GM12878 (cell line): Measurements from ENCODE around the gene CREB5.

Experiments
- CTCF ChIP-seq, 3 experiments: IDR thresholded peaks in 2 of 3; conservative IDR thresholded peaks in 1 of 3; 2 replicates each; pipeline ENCODE4 v1.5.1; 2011; ENCODE audit warnings: low read depth in 3 of 3, low read length in 3 of 3, mild to moderate bottlenecking in 3 of 3, control low read depth in 2 of 3, moderate library complexity in 2 of 3, inconsistent platforms in 1 of 3, mixed read lengths in 1 of 3; ENCODE audit not compliant: control insufficient read depth in 2 of 3, insufficient read depth in 1 of 3; ENCODE audit errors: extremely low read depth in 1 of 3
- ELK1 ChIP-seq: IDR thresholded peaks from 2 replicates; pipeline ENCODE4 v1.6.1; 2012; ENCODE audit warnings: low read depth, low read length, improper control_type of control experiment
- ETV6 ChIP-seq, 2 experiments: fragments of 450-650 bp in 1 of 2; IDR thresholded peaks in 1 of 2; conservative IDR thresholded peaks in 1 of 2; 2 replicates each; pipeline ENCODE4 v1.6.1; 2014; ENCODE audit warnings: antibody characterized with exemption in 1 of 2, borderline replicate concordance in 1 of 2, low read depth in 1 of 2, mild to moderate bottlenecking in 1 of 2, moderate library complexity in 1 of 2
- FOXM1 ChIP-seq: IDR thresholded peaks from 2 replicates; pipeline ENCODE4 v1.6.1; 2012; ENCODE audit warnings: low read depth, mild to moderate bottlenecking, inconsistent platforms, low read length, moderate library complexity
- GATAD2B ChIP-seq: fragments of 450-650 bp; conservative IDR thresholded peaks from 2 replicates; pipeline ENCODE4 v1.6.1; 2017; ENCODE audit warnings: low read depth, mild to moderate bottlenecking, moderate library complexity
- KDM1A ChIP-seq: fragments of 200-600 bp; sonication (generic); IDR thresholded peaks from 2 replicates; pipeline ENCODE4 v1.6.1; 2016; ENCODE audit warnings: borderline replicate concordance
- NKRF ChIP-seq: fragments of 450-650 bp; conservative IDR thresholded peaks from 2 replicates; pipeline ENCODE4 v1.6.1; 2017; ENCODE audit warnings: mild to moderate bottlenecking, moderate library complexity
- NRF1 ChIP-seq: conservative IDR thresholded peaks from 2 replicates; pipeline ENCODE4 v1.6.1; 2011; ENCODE audit warnings: mild to moderate bottlenecking, low read depth, low read length, improper control_type of control experiment
- PML ChIP-seq: IDR thresholded peaks from 2 replicates; pipeline ENCODE4 v1.6.1; 2012; ENCODE audit warnings: low read length, inconsistent platforms
- POLR2AphosphoS5 ChIP-seq: IDR thresholded peaks from 2 replicates; pipeline ENCODE4 v1.6.1; 2011; ENCODE audit warnings: mild to moderate bottlenecking, low read length, inconsistent platforms
- REST ChIP-seq: IDR thresholded peaks from 2 replicates; pipeline ENCODE4 v1.6.1; 2012; ENCODE audit warnings: mild to moderate bottlenecking, low read depth, low read length
- SMARCA5 ChIP-seq: fragments of 450-650 bp; IDR thresholded peaks from 2 replicates; pipeline ENCODE4 v1.6.1; 2017; ENCODE audit warnings: mild to moderate bottlenecking
- WRNIP1 ChIP-seq: IDR thresholded peaks from 2 replicates; pipeline ENCODE4 v1.6.1; 2011; ENCODE audit warnings: low read depth, low read length, improper control_type of control experiment, borderline replicate concordance

- TF ChIP-seq ETV6 (conservative IDR thresholded peaks at IDR 0.05 in 1 of 2, IDR thresholded peaks at IDR 0.05 in 1 of 2; ENCODE audit: borderline replicate concordance in 1 of 2, low read depth in 1 of 2) (no peak), CTCF (IDR thresholded peaks at IDR 0.05 in 2 of 3, conservative IDR thresholded peaks at IDR 0.05 in 1 of 3; ENCODE audit: control insufficient read depth in 2 of 3, extremely low read depth in 1 of 3, insufficient read depth in 1 of 3, low read depth in 3 of 3, low read length in 3 of 3) (no peak), NRF1 (no peak), KDM1A (no peak), NKRF (no peak), WRNIP1 (no peak), REST (no peak), ELK1 (no peak), PML (no peak), GATAD2B (no peak), POLR2AphosphoS5 (no peak), SMARCA5 (no peak), FOXM1 (no peak)
Measured at GRCh38 chr7:28868712-28869111, 456.4 kb downstream of the CREB5 start.
